Skeletal muscle satellite cell (primary cell): ENCODE data around the gene KIAA0825.
"Not testable (repeated sequence)": the region's sequence is repeated elsewhere in the genome, so short reads cannot be mapped to it uniquely, and the experiment has no call there.

Experiments
- H3K27me3 ChIP-seq: 2 replicates; pipeline ENCODE4 v1.7.0; 2013; ENCODE audit warnings: low read length; ENCODE audit not compliant: control insufficient read depth, insufficient read depth
- H3K36me3 ChIP-seq: 2 replicates; pipeline ENCODE4 v1.7.0; 2013; ENCODE audit warnings: mild to moderate bottlenecking, control low read depth, low read length; ENCODE audit not compliant: insufficient read depth
- H3K4me1 ChIP-seq: 2 replicates; pipeline ENCODE4 v1.7.0; 2013; ENCODE audit warnings: low read length; ENCODE audit not compliant: control insufficient read depth, insufficient read depth
- H3K4me2 ChIP-seq: 2 replicates; pipeline ENCODE4 v1.7.0; 2013; ENCODE audit warnings: mild to moderate bottlenecking, low read length
- H3K4me3 ChIP-seq: 2 replicates; pipeline ENCODE4 v1.7.0; 2013; ENCODE audit warnings: low read length
- H3K9ac ChIP-seq: 2 replicates; pipeline ENCODE4 v1.7.0; 2013; ENCODE audit warnings: mild to moderate bottlenecking, low read depth, low read length, moderate library complexity
- H3K9me3 ChIP-seq: replicated peaks from 2 replicates; pipeline ENCODE4 v1.7.0; 2013; ENCODE audit warnings: mild to moderate bottlenecking, control low read depth, low read length

Gene KIAA0825

GRCh38 chr5:94575196-94575595 lies 43.2 kb downstream of the KIAA0825 start:
- no peak overlapping the region for H3K9ac ChIP-seq
- H3K4me2 ChIP-seq: no peak overlapping the region
- no peaks in the 10 kb centered on the region for H3K27me3 ChIP-seq
- no peaks in the 10 kb centered on the region for H3K9me3 ChIP-seq
- H3K36me3 ChIP-seq: no peaks in the 10 kb centered on the region
- H3K4me1 ChIP-seq: no peaks in the 10 kb centered on the region
- no peak overlapping the region for H3K4me3 ChIP-seq

- not testable (repeated sequence) for H3K27me3 ChIP-seq, H3K36me3 ChIP-seq, H3K9me3 ChIP-seq, H3K4me1 ChIP-seq, H3K9ac ChIP-seq, H3K4me2 ChIP-seq, H3K4me3 ChIP-seq
Measured at GRCh38 chr5:94573349-94573748, 45.1 kb downstream of the KIAA0825 start.

- no peaks in the 10 kb centered on the region for H3K4me1 ChIP-seq
- no peak overlapping the region for H3K4me2 ChIP-seq
- H3K9me3 ChIP-seq: no peaks in the 10 kb centered on the region
- H3K27me3 ChIP-seq: no peaks in the 10 kb centered on the region
- no peak overlapping the region for H3K4me3 ChIP-seq
- no peak overlapping the region for H3K9ac ChIP-seq
- no peaks in the 10 kb centered on the region for H3K36me3 ChIP-seq
Measured at GRCh38 chr5:94571415-94571814, 47.0 kb downstream of the KIAA0825 start.

GRCh38 chr5:94564812-94565211 lies 53.6 kb downstream of the KIAA0825 start:
- no peak overlapping the region for H3K4me2 ChIP-seq
- no peak overlapping the region for H3K4me3 ChIP-seq
- no peaks in the 10 kb centered on the region for H3K36me3 ChIP-seq
- no peaks in the 10 kb centered on the region for H3K4me1 ChIP-seq
- H3K9ac ChIP-seq: no peak overlapping the region
- no peaks in the 10 kb centered on the region for H3K9me3 ChIP-seq
- H3K27me3 ChIP-seq: no peaks in the 10 kb centered on the region

GRCh38 chr5:94562327-94562971 lies 56.0 kb downstream of the KIAA0825 start:
- no peaks in the 10 kb centered on the region for H3K4me1 ChIP-seq
- H3K9me3 ChIP-seq: no peaks in the 10 kb centered on the region
- no peak overlapping the region for H3K4me2 ChIP-seq
- no peak overlapping the region for H3K9ac ChIP-seq
- H3K27me3 ChIP-seq: no peaks in the 10 kb centered on the region
- H3K4me3 ChIP-seq: no peak overlapping the region
- no peaks in the 10 kb centered on the region for H3K36me3 ChIP-seq

- no peaks in the 10 kb centered on the region for H3K36me3 ChIP-seq
- H3K27me3 ChIP-seq: no peaks in the 10 kb centered on the region
- H3K4me3 ChIP-seq: no peak overlapping the region
- H3K4me2 ChIP-seq: no peak overlapping the region
- no peaks in the 10 kb centered on the region for H3K4me1 ChIP-seq
- H3K9me3 ChIP-seq: no peaks in the 10 kb centered on the region
- no peak overlapping the region for H3K9ac ChIP-seq
Measured at GRCh38 chr5:94558028-94558427, 60.4 kb downstream of the KIAA0825 start.

GRCh38 chr5:94551858-94552257 lies 66.5 kb downstream of the KIAA0825 start:
- Histone ChIP-seq H3K9me3 (no peaks in the 10 kb centered on the region), H3K27me3 (no peaks in the 10 kb centered on the region), H3K36me3 (no peaks in the 10 kb centered on the region), H3K4me2 (no peak overlapping the region), H3K4me3 (no peak overlapping the region), H3K9ac (no peak overlapping the region), H3K4me1 (no peaks in the 10 kb centered on the region)

GRCh38 chr5:94545870-94546625 lies 72.4 kb downstream of the KIAA0825 start:
- no peak overlapping the region for H3K4me2 ChIP-seq
- peaks cover 7% of the 10 kb centered on the region for H3K4me1 ChIP-seq
- H3K9me3 ChIP-seq: no peaks in the 10 kb centered on the region
- no peaks in the 10 kb centered on the region for H3K36me3 ChIP-seq
- H3K4me3 ChIP-seq: no peak overlapping the region
- H3K9ac ChIP-seq: no peak overlapping the region
- no peaks in the 10 kb centered on the region for H3K27me3 ChIP-seq

GRCh38 chr5:94544875-94545547 lies 73.4 kb downstream of the KIAA0825 start:
- no peaks in the 10 kb centered on the region for H3K36me3 ChIP-seq
- no peak overlapping the region for H3K4me3 ChIP-seq
- no peaks in the 10 kb centered on the region for H3K27me3 ChIP-seq
- H3K9me3 ChIP-seq: no peaks in the 10 kb centered on the region
- peaks cover 7% of the 10 kb centered on the region for H3K4me1 ChIP-seq
- no peak overlapping the region for H3K4me2 ChIP-seq
- no peak overlapping the region for H3K9ac ChIP-seq

- Histone ChIP-seq H3K4me3 (no peak overlapping the region), H3K9me3 (no peaks in the 10 kb centered on the region), H3K27me3 (no peaks in the 10 kb centered on the region), H3K36me3 (no peaks in the 10 kb centered on the region), H3K4me2 (no peak overlapping the region), H3K4me1 (peaks cover 7% of the 10 kb centered on the region), H3K9ac (no peak overlapping the region)
Measured at GRCh38 chr5:94544031-94544650, 74.3 kb downstream of the KIAA0825 start.

- Histone ChIP-seq H3K36me3 (no peaks in the 10 kb centered on the region), H3K4me1 (peaks cover 7% of the 10 kb centered on the region), H3K9ac (no peak overlapping the region), H3K9me3 (no peaks in the 10 kb centered on the region), H3K4me2 (no peak overlapping the region), H3K4me3 (no peak overlapping the region), H3K27me3 (no peaks in the 10 kb centered on the region)
Measured at GRCh38 chr5:94540856-94541494, 77.4 kb downstream of the KIAA0825 start.
